HG02840 (cell line): ENCODE data around the gene H19.

ENCODE experiments used
- ATAC-seq: cut with Tn5 transposase; IDR thresholded peaks from one replicate; pipeline ENCODE4 v1.9.1; 2021; ENCODE audit warnings: mild to moderate bottlenecking, moderate library complexity, moderate number of reproducible peaks; ENCODE audit not compliant: unreplicated experiment, low FRiP score

The H19 gene

GRCh38 chr11:1997755-1998154, at the start of gene H19:
Gene H19, minus strand, starts transcription at chr11:1997842.
- ATAC-seq, result no peak

GRCh38 chr11:2041963-2042362, 44.3 kb upstream of the H19 start:
- no peak for ATAC-seq

- ATAC-seq, result no peak
Observed at GRCh38 chr11:2041153-2041552, 43.5 kb upstream of the H19 start.

GRCh38 chr11:2039198-2039759, 41.6 kb upstream of the H19 start:
- no peak for ATAC-seq

GRCh38 chr11:2036863-2037486, 39.3 kb upstream of the H19 start:
- ATAC-seq, result no peak

- ATAC-seq, result no peak
Observed at GRCh38 chr11:2035382-2035781, 37.7 kb upstream of the H19 start.

- no peak for ATAC-seq
Observed at GRCh38 chr11:2031058-2031457, 33.4 kb upstream of the H19 start.

GRCh38 chr11:2027708-2028107, 30.1 kb upstream of the H19 start:
- ATAC-seq, result no peak

GRCh38 chr11:2015025-2015424, 17.4 kb upstream of the H19 start:
- no peak for ATAC-seq

GRCh38 chr11:2012440-2012839, 14.8 kb upstream of the H19 start:
- no peak for ATAC-seq

- no peak for ATAC-seq
Observed at GRCh38 chr11:2004466-2004865, 6.8 kb upstream of the H19 start.

- ATAC-seq, result no peak
Observed at GRCh38 chr11:2002807-2003206, 5.2 kb upstream of the H19 start.

GRCh38 chr11:2002042-2002776, 4.6 kb upstream of the H19 start:
- ATAC-seq, result no peak

- ATAC-seq, result no peak
Observed at GRCh38 chr11:1998861-1999260, 1.2 kb upstream of the H19 start.

- no peak for ATAC-seq
Observed at GRCh38 chr11:1998290-1998689, 648 bp upstream of the H19 start.

- no peak for ATAC-seq
Observed at GRCh38 chr11:1994121-1994520, 3.5 kb downstream of the H19 start.

- ATAC-seq, result no peak
Observed at GRCh38 chr11:1992111-1992510, 5.5 kb downstream of the H19 start.

GRCh38 chr11:1990872-1991578, 6.6 kb downstream of the H19 start:
- no peak for ATAC-seq

GRCh38 chr11:1989953-1990352, 7.7 kb downstream of the H19 start:
- ATAC-seq, result no peak

GRCh38 chr11:1988667-1989317, 8.8 kb downstream of the H19 start:
- no peak for ATAC-seq

- no peak for ATAC-seq
Observed at GRCh38 chr11:1988174-1988573, 9.5 kb downstream of the H19 start.
